Gastrocnemius medialis (tissue), 4 donors: ENCODE results near the gene ACACA.

Experiments used
- CTCF ChIP-seq, 5 experiments: fragments of 450-650 bp in 3 of 5; fragments of 200-600 bp in 2 of 5; sonication (generic) in 2 of 5; IDR thresholded peaks in 4 of 5; conservative IDR thresholded peaks in 1 of 5; 1 replicate in 4 of 5; 2 replicates in 1 of 5; pipeline ENCODE4 v1.5.1; 2016 to 2019; ENCODE audit warnings: antibody characterized with exemption in 5 of 5, mild to moderate bottlenecking in 3 of 5, moderate library complexity in 3 of 5
- POLR2A ChIP-seq, 2 donors: fragments of 450-650 bp; IDR thresholded peaks; one replicate each; pipeline ENCODE4 v1.6.1; 2017; ENCODE audit warnings: antibody characterized with exemption in 2 of 2, mild to moderate bottlenecking in 2 of 2, moderate library complexity in 2 of 2

GRCh38 chr17:37107406-37108083, 299.1 kb downstream of the ACACA start:
- TF ChIP-seq POLR2A (IDR thresholded peaks at IDR 0.05) (no peak), CTCF (IDR thresholded peaks at IDR 0.05 in 4 of 5, conservative IDR thresholded peaks at IDR 0.05 in 1 of 5) (no peak)
